ENCODE measurements around the gene ANP32E. TPM values are rescaled to one million over a fixed set of nuclear protein-coding genes. Genes with fewer than 3 reads are reported as not detected.

The ANP32E gene
- total RNA-seq, 1 experiment from 2014 or later = 63.3 TPM

DNA sequence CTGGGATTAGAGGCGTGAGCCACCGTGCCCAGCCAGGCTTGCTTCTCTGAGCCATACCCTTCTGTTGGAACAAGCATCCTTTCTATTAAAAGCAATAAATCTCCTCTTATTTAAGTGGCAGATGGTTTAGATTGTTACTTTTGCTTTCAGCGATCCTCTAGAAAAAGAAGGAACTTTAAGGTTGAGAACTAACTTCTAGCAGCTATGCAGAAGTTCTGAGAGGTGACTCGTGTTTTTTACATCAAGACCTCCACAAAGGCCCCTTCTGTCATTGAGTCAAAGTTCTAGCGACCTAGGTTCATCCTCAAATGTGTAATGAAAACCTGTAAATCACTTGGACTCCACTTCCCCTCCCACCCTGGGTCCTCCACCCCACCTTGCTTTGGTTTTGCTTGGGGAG is 55.4 kb downstream of the ANP32E start:
- ChIA-PET POLR2A (ENCODE audit: unreplicated experiment) (no interaction called here), CTCF (no interaction called here)
- DNase-seq = no peak
- intact Hi-C loops (cut with micrococcal nuclease; ENCODE audit: unreplicated experiment) = no loop called here
- Histone ChIP-seq H3F3A (ENCODE audit: insufficient read depth, low read depth) (no peaks in the 10 kb centered on the region; the same call in 1 of the 2 replicates), H3K27me3 (ENCODE audit: insufficient read depth, low read depth) (no peaks in the 10 kb centered on the region), H3K27ac (no peak overlapping the region), H3K36me3 (ENCODE audit: low read depth) (no peaks in the 10 kb centered on the region), H3K9me3 (ENCODE audit: insufficient read depth, low read depth) (no peaks in the 10 kb centered on the region), H3K4me1 (replicated peaks; ENCODE audit: insufficient read depth) (no peaks in the 10 kb centered on the region), H3K4me2 (no peak overlapping the region), H4K20me1 (ENCODE audit: insufficient read depth) (no peaks in the 10 kb centered on the region), H3K4me3 (no peak overlapping the region), H3K79me2 (ENCODE audit: low read depth) (no peaks in the 10 kb centered on the region), H2AFZ (no peak overlapping the region), H3K9me2 (ENCODE audit: insufficient read depth) (no peaks in the 10 kb centered on the region)
- no TSS peak for BruUV-seq (replicated peaks)
- TF ChIP-seq EZH2 (IDR thresholded peaks at IDR 0.05; ENCODE audit: low read depth) = no peak
- TF ChIP-seq, protein P1, sequence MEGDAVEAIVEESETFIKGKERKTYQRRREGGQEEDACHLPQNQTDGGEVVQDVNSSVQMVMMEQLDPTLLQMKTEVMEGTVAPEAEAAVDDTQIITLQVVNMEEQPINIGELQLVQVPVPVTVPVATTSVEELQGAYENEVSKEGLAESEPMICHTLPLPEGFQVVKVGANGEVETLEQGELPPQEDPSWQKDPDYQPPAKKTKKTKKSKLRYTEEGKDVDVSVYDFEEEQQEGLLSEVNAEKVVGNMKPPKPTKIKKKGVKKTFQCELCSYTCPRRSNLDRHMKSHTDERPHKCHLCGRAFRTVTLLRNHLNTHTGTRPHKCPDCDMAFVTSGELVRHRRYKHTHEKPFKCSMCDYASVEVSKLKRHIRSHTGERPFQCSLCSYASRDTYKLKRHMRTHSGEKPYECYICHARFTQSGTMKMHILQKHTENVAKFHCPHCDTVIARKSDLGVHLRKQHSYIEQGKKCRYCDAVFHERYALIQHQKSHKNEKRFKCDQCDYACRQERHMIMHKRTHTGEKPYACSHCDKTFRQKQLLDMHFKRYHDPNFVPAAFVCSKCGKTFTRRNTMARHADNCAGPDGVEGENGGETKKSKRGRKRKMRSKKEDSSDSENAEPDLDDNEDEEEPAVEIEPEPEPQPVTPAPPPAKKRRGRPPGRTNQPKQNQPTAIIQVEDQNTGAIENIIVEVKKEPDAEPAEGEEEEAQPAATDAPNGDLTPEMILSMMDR (conservative IDR thresholded peaks at IDR 0.05) = no peak

DNA sequence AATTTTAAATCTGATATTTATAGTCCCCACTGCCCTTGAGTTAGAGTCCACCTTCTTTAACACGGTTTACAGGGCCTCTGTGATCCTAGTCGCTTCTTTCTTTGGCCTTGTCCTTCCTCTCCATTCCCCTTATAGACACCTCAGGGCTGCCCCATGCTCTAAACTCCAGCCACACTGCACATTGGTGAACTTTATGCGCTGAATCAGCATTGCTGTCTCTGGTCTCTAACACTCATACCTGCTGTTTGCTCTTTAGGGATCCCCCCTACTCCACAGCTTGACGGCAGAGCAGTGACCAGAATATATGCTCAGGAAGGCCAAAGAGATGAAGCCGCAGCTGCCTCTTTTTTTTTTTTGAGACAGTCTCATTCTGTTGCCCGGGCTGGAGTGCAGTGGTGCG is 56.0 kb downstream of the ANP32E start:
- H3K4me2 ChIP-seq = no peak overlapping the region
- no peaks in the 10 kb centered on the region for H3K4me1 ChIP-seq (replicated peaks; ENCODE audit: insufficient read depth)
- DNase-seq = no peak
- H3K27me3 ChIP-seq (ENCODE audit: insufficient read depth, low read depth) = no peaks in the 10 kb centered on the region
- BruUV-seq (replicated peaks) = no TSS peak
- H4K20me1 ChIP-seq (ENCODE audit: insufficient read depth) = no peaks in the 10 kb centered on the region
- no peaks in the 10 kb centered on the region for H3K36me3 ChIP-seq (ENCODE audit: low read depth)
- no peaks in the 10 kb centered on the region for H3K9me2 ChIP-seq (ENCODE audit: insufficient read depth)
- no peaks in the 10 kb centered on the region for H3F3A ChIP-seq (ENCODE audit: insufficient read depth, low read depth)
- ChIA-PET POLR2A (ENCODE audit: unreplicated experiment) (no interaction called here), CTCF (no interaction called here)
- H3K27ac ChIP-seq = no peak overlapping the region
- no peaks in the 10 kb centered on the region for H3K79me2 ChIP-seq (ENCODE audit: low read depth)
- no peak for TF ChIP-seq EZH2 (IDR thresholded peaks at IDR 0.05; ENCODE audit: low read depth)
- TF ChIP-seq, protein P1 (conservative IDR thresholded peaks at IDR 0.05) = no peak
- H3K4me3 ChIP-seq = no peak overlapping the region
- H3K9me3 ChIP-seq (ENCODE audit: insufficient read depth, low read depth) = no peaks in the 10 kb centered on the region
- intact Hi-C loops (cut with micrococcal nuclease; ENCODE audit: unreplicated experiment) = no loop called here
- H2AFZ ChIP-seq = no peak overlapping the region

DNA sequence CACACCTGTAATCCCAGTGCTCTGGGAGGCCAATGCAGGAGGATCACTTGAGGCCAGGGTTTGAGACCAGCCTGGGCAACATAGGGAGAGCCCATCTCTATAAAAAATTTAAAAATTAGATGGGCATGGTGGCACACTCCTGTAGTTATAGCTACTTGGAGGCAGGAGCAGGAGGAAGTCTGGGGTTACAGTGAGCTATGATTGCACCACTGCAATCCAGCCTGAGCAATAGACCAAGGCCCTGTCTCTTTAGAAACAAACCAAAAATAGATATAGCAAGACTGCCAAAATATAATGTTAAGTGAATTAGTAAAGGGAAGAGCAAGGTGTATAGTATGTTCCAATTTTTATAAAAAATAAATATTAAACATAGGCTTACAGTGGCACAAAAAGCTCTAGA is 57.4 kb downstream of the ANP32E start:
- BruUV-seq (replicated peaks) = no TSS peak
- Histone ChIP-seq H4K20me1 (ENCODE audit: insufficient read depth) (no peaks in the 10 kb centered on the region), H3K27me3 (ENCODE audit: insufficient read depth, low read depth) (no peaks in the 10 kb centered on the region), H3K27ac (no peak overlapping the region), H3K9me2 (ENCODE audit: insufficient read depth) (no peaks in the 10 kb centered on the region), H3K4me2 (no peak overlapping the region), H3F3A (ENCODE audit: insufficient read depth, low read depth) (no peaks in the 10 kb centered on the region), H3K9me3 (ENCODE audit: insufficient read depth, low read depth) (no peaks in the 10 kb centered on the region), H3K4me3 (no peak overlapping the region), H2AFZ (no peak overlapping the region), H3K36me3 (ENCODE audit: low read depth) (no peaks in the 10 kb centered on the region), H3K4me1 (replicated peaks; ENCODE audit: insufficient read depth) (no peaks in the 10 kb centered on the region), H3K79me2 (ENCODE audit: low read depth) (no peaks in the 10 kb centered on the region)
- no peak for DNase-seq
- intact Hi-C loops (cut with micrococcal nuclease; ENCODE audit: unreplicated experiment) = no loop called here
- CTCF ChIA-PET = no interaction called here
- TF ChIP-seq, protein P1 (conservative IDR thresholded peaks at IDR 0.05) = no peak
- TF ChIP-seq EZH2 (IDR thresholded peaks at IDR 0.05; ENCODE audit: low read depth) = no peak
- POLR2A ChIA-PET (ENCODE audit: unreplicated experiment) = no interaction called here

Data from PC-9 (cell line).